Hepatocyte (in vitro differentiated cells): ENCODE data around the gene MATK.
"Not testable (repeated sequence)": the region's sequence is repeated elsewhere in the genome, so short reads cannot be mapped to it uniquely, and the experiment has no call there.

ENCODE experiments used
- EZH2 ChIP-seq: fragments of 200-600 bp; sonication (generic); IDR thresholded peaks from 2 replicates; pipeline ENCODE4 v1.6.1; 2016; ENCODE audit warnings: antibody characterized with exemption, mild to moderate bottlenecking, borderline replicate concordance
- TF ChIP-seq, protein P1 (sequence below): fragments of 200-600 bp; sonication (generic); IDR thresholded peaks from 2 replicates; pipeline ENCODE4 v1.5.1; 2016; ENCODE audit warnings: antibody characterized with exemption, mild to moderate bottlenecking; ENCODE audit not compliant: poor library complexity

DNA sequence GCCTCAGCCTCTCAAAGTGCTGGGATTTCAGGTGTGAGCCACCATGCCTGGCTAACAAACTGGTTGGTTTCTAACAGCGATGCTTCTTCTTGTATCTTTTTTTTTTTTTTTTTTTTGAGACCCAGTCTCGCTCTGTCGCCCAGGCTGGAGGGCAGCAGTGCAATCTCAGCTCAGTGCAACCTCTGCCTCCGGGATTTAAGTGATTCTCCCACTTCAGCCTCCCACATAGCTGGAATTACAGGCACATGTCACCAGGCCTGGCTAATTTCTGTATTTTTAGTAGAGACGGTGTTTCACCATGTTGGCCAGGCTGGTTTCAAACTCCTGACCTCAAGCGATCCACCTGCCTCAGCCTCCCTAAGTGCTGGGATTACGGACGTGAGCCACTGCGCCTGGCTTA, 30.0 kb upstream of the MATK start:
- TF ChIP-seq, protein P1, sequence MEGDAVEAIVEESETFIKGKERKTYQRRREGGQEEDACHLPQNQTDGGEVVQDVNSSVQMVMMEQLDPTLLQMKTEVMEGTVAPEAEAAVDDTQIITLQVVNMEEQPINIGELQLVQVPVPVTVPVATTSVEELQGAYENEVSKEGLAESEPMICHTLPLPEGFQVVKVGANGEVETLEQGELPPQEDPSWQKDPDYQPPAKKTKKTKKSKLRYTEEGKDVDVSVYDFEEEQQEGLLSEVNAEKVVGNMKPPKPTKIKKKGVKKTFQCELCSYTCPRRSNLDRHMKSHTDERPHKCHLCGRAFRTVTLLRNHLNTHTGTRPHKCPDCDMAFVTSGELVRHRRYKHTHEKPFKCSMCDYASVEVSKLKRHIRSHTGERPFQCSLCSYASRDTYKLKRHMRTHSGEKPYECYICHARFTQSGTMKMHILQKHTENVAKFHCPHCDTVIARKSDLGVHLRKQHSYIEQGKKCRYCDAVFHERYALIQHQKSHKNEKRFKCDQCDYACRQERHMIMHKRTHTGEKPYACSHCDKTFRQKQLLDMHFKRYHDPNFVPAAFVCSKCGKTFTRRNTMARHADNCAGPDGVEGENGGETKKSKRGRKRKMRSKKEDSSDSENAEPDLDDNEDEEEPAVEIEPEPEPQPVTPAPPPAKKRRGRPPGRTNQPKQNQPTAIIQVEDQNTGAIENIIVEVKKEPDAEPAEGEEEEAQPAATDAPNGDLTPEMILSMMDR = not testable (repeated sequence)
- not testable (repeated sequence) for TF ChIP-seq EZH2
